Dermis microvascular lymphatic vessel endothelial cell (primary cell): ENCODE measurements around the gene FBXL4. TPM values are rescaled to one million over a fixed set of nuclear protein-coding genes. Genes with fewer than 3 reads are reported as not detected.

Experiments
- DNase-seq, 2 donors: peaks; one replicate each; pipeline versions ENCODE4 v3.0.0 to v3.0.0-alpha.2; 2010; ENCODE audit warnings: low read depth in 2 of 2
- total RNA-seq: library from RNA; depleted of rRNA; stranded (reverse); fragments of >200 nt; gene quantifications from 2 replicates; pipeline ENCODE4 v1.2.1, GENCODE V29; 2014

Gene FBXL4
- total RNA-seq, 1 donor from 2014 or later, result 8.3 TPM

- DNase-seq, result no peak
Observed at GRCh38 chr6:98827295-98828159, 120.2 kb downstream of the FBXL4 start.

- DNase-seq, result no peak
Observed at GRCh38 chr6:98825600-98826230, 122.0 kb downstream of the FBXL4 start.

GRCh38 chr6:98824902-98825599 is 122.7 kb downstream of the FBXL4 start:
- no peak for DNase-seq

DNA sequence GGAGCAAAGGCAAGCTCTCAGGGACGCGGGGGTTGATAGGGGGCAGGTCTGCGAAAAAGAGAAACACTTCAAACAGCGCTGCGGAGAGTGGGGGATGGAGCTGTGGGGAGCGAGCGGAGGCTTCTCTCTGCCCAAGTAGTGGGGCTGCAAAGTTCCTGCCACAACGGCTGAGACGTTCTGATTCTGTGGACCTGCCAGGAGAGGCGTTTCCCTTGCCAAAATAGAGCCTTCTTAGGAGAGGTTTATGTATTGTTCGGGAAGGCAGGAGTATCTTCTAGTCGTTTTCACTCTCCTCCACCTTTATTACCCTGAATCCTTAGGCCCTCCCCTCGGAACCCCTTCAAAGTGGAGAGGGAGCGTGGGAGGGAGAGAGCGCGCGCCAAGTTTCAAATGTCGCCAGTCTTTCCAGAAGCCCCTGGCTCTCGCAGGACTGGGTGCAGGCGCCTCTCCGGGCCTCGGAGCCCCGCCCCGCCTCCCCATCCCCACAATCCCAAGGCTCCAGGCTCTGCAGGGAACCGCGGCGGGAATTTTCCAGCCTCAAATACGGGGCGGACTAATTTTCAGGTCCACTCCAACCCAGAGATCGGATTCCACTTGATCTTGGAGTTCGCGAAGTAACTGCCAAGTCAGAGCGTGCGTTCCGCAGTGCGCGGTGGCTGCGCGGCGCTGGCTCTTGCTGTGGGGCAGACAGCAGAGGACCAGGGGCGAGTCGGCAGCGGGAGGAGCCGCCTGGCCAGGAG is 123.4 kb downstream of the FBXL4 start:
- no peak for DNase-seq

GRCh38 chr6:98823428-98824161 is 124.2 kb downstream of the FBXL4 start:
- no peak for DNase-seq

DNA sequence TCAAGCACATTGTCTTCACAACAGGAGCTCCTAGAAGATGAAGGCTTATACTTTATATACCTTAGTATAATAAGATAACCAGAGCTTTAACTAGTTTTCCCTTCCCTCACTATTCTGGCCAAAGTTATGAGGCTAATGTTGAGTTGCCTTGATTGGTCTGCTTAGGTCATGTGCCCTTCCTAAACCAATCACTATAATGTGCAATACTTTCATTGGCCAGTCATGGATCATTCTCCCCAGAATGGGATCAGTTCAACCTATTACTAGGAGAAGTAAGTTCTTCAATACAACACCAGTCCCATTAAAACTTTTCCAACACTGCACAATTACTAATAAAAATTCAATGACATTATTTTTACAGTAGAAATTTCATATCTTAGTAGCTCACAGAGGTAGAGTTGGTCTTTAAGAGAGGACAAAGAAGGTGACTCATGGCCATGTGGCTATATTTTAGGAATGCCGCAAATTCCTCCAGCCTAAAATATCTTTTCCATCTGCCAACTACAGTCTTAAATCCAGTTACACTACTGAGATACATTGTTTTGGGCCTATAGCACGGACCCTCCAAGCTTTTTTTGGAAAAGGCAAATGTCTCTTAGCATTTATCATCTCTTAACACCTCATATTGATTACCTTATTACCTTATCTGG is 125.9 kb downstream of the FBXL4 start:
- DNase-seq, result no peak

Other genes with a start within 250 kb of the FBXL4 start
- not detected in 2 replicates for gene POU3F2, start 113.4 kb downstream of the FBXL4 start, total RNA-seq